ENCODE data around the gene FUT2.
A peak's percentile ranks its signal among the peaks of the same experiment; 100 is the strongest.

FUT2 gene

DNA sequence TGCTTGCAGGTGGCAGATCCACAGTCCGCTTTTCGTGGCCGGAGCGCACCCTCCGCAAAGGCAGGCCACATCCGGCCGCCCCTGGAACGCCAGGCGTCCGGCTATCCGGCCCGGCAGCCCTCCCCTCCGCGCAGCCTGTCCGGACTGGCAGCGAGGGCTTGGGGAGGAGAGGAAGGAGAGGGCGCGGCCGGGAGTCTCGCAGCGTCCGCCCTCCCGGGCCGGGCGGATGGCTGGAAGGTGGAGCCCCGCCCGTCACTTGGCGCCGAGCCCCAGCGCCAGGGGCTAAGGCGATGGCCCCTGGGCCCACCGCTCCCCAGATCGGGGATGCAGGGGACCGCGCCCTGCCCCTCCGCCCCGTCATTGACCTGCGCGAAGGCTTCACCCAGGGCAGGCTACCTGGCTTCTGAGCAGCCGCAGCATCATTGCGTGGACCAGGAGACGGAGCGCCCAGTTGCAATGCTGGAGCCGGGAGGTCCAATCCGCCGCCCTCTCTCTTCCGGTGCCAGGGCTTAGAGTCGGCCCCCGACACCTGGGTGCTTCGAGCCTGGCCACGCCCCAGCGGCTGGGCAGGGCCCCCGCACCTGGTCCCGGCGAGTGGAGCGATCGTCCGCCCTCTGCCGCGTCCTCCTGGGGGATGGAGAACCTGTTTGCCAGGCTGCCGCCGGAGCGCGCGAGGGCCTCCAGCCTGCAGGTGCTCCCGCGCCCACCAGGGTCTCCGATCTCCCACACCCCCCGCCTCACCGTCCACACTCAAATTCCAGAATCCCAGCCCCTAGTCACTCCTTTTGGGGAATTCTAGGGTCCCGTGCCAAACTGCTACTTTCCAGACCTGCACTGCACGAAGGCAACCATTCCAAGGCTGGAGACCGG is 57.0 kb downstream of the FUT2 start, which contains the start of gene FUT1:
TSS of gene FUT1 (minus strand) at position 146 of the 870 bp plus-strand sequence. CDS start 1,360 bp downstream, outside the sequence.
- peak in 5 of 6 experiments; percentile 15 to 31 (median 21) for DNase-seq

DNA sequence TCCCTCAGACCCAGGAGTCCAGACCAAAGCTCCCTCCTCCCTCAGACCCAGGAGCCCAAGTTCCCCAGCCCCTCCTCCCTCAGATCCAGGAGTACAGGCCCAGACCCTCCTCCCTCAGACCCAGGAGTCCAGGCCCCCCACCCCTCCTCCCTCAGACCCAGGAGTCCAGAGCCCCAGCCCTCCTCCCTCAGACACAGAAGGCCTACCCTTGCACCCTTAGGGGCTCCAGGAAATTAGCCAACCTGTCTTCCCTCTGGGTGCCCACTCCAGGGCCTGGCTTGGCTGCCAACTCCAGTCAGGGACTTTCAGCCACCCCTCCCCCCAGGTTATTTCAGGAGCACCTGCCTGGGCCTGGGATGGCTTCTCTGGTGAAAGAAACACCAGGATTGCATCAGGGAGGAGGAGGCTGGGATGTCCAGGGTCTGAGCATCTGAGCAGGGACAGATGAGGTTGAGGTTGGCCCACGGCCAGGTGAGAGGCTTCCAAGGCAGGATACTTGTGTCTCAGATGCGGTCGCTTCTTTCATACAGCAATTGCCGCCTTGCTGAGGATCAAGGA is 59.4 kb downstream of the FUT2 start, which contains the start of gene FGF21:
TSS of gene FGF21 (plus strand) at position 441 of the 558 bp plus-strand sequence. CDS start 713 bp downstream, outside the sequence.
- no peak for DNase-seq

All from stimulated activated naive CD4-positive, alpha-beta T cell (primary cell).